OCI-LY3 (cell line): Measurements from ENCODE around the gene PAFAH1B2.

Experiments
- H2AFZ ChIP-seq: fragments of 200-600, 300-600 bp; shearing (Covaris generic); 2 replicates; pipeline ENCODE4 v1.6.0; 2014; ENCODE audit warnings: antibody characterized with exemption, low read depth, low read length
- H3K27ac ChIP-seq: fragments of 200-600, 300-600 bp; sonication (generic); 2 replicates; pipeline ENCODE4 v1.5.1; 2014; ENCODE audit warnings: mild to moderate bottlenecking, low read length, moderate library complexity, mixed read lengths
- H3K27me3 ChIP-seq: fragments of 200-600, 300-600 bp; sonication (generic); 2 replicates; pipeline ENCODE4 v1.6.1; 2014; ENCODE audit warnings: low read depth, low read length, mixed read lengths
- H3K36me3 ChIP-seq: fragments of 200-600, 300-600 bp; sonication (generic); replicated peaks from 2 replicates; pipeline ENCODE3; 2014; ENCODE audit warnings: low read depth, low read length, mixed read lengths
- H3K4me1 ChIP-seq: fragments of 300-600, 200-600 bp; sonication (generic); 2 replicates; pipeline ENCODE4 v1.6.1; 2014; ENCODE audit warnings: low read length, mixed read lengths
- H3K4me2 ChIP-seq: fragments of 200-600, 300-600 bp; sonication (generic); 2 replicates; pipeline ENCODE4 v1.6.1; 2014; ENCODE audit warnings: low read length, mixed read lengths
- H3K4me3 ChIP-seq: fragments of 300-600, 200-600 bp; sonication (generic); 2 replicates; pipeline ENCODE4 v1.5.1; 2014; ENCODE audit warnings: antibody characterized with exemption, mild to moderate bottlenecking, low read length, moderate library complexity
- H3K79me2 ChIP-seq: fragments of 300-600, 200-600 bp; shearing (Covaris generic); 2 replicates; pipeline ENCODE4 v1.6.1; 2014; ENCODE audit warnings: mild to moderate bottlenecking, low read length, mixed read lengths
- H3K9ac ChIP-seq: fragments of 300-600, 200-600 bp; shearing (Covaris generic); 2 replicates; pipeline ENCODE4 v1.6.0; 2014; ENCODE audit warnings: mild to moderate bottlenecking, low read length, moderate library complexity
- H3K9me3 ChIP-seq: fragments of 200-600, 300-600 bp; shearing (Covaris generic); 2 replicates; pipeline ENCODE4 v1.6.1; 2014; ENCODE audit warnings: low read length, mixed read lengths; ENCODE audit not compliant: insufficient read depth
- H4K20me1 ChIP-seq: fragments of 200-600, 300-600 bp; sonication (generic); 2 replicates; pipeline ENCODE4 v1.6.1; 2016; ENCODE audit warnings: low read length, mixed read lengths; ENCODE audit not compliant: insufficient read depth
- CTCF ChIP-seq: fragments of 200-600, 300-600 bp; sonication (generic); IDR thresholded peaks from 2 replicates; pipeline ENCODE4 v1.5.1; 2014; ENCODE audit warnings: antibody characterized with exemption, low read length, low read depth
- EZH2phosphoT487 ChIP-seq: fragments of 200-600 bp; shearing (Covaris generic); IDR thresholded peaks from 2 replicates; pipeline ENCODE4 v1.6.1; 2018; ENCODE audit warnings: antibody characterized with exemption, mixed run types, low read depth

PAFAH1B2 gene

GRCh38 chr11:117175781-117176180, 31.7 kb downstream of the PAFAH1B2 start:
- no peaks in the 10 kb centered on the region for H3K9me3 ChIP-seq
- no peak overlapping the region for H3K27ac ChIP-seq
- no peaks in the 10 kb centered on the region for H4K20me1 ChIP-seq
- H3K4me2 ChIP-seq, result no peak overlapping the region
- no peak overlapping the region for H3K9ac ChIP-seq
- peaks cover 10% of the 10 kb centered on the region; the same call in 1 of the 2 replicates for H3K79me2 ChIP-seq
- H2AFZ ChIP-seq, result no peak overlapping the region
- H3K4me3 ChIP-seq, result no peak overlapping the region
- H3K4me1 ChIP-seq, result peaks cover 17% of the 10 kb centered on the region
- H3K27me3 ChIP-seq, result no peaks in the 10 kb centered on the region
- TF ChIP-seq EZH2phosphoT487 (no peak), CTCF (no peak)
- H3K36me3 ChIP-seq, result peaks cover 12% of the 10 kb centered on the region

- peaks cover 8% of the 10 kb centered on the region for H3K36me3 ChIP-seq
- H3K9me3 ChIP-seq, result no peaks in the 10 kb centered on the region
- no peaks in the 10 kb centered on the region for H4K20me1 ChIP-seq
- H3K27me3 ChIP-seq, result no peaks in the 10 kb centered on the region
- no peak overlapping the region for H3K27ac ChIP-seq
- H2AFZ ChIP-seq, result no peak overlapping the region
- no peak overlapping the region for H3K4me3 ChIP-seq
- no peak for TF ChIP-seq CTCF
- no peak for TF ChIP-seq EZH2phosphoT487
- no peak overlapping the region for H3K4me2 ChIP-seq
- peaks cover 21% of the 10 kb centered on the region for H3K4me1 ChIP-seq
- H3K9ac ChIP-seq, result no peak overlapping the region
- peaks cover 10% of the 10 kb centered on the region; the same call in 1 of the 2 replicates for H3K79me2 ChIP-seq
Measured at GRCh38 chr11:117176186-117176585, 32.1 kb downstream of the PAFAH1B2 start.

- Histone ChIP-seq H3K79me2 (peaks cover 10% of the 10 kb centered on the region; the same call in 1 of the 2 replicates), H3K9ac (peak overlapping the region; percentile 43), H3K4me3 (peak overlapping the region; percentile 93), H3K9me3 (no peaks in the 10 kb centered on the region), H3K36me3 (peaks cover 3% of the 10 kb centered on the region), H3K4me2 (peak overlapping the region; percentile 81), H4K20me1 (no peaks in the 10 kb centered on the region), H3K4me1 (peaks cover 25% of the 10 kb centered on the region), H3K27ac (peak overlapping the region; percentile 8; the same call in 1 of the 2 replicates), H2AFZ (0 out of 2 replicates have a peak overlapping the region, but pooled peaks have one; percentile 27), H3K27me3 (no peaks in the 10 kb centered on the region)
- no peak for TF ChIP-seq EZH2phosphoT487
- no peak for TF ChIP-seq CTCF
Measured at GRCh38 chr11:117177534-117178209, 33.6 kb downstream of the PAFAH1B2 start.

GRCh38 chr11:117178210-117179034, 34.3 kb downstream of the PAFAH1B2 start, which contains the start of gene SIDT2:
TSS of gene SIDT2 (plus strand) at chr11:117178743. CDS start at chr11:117179264, 521 bp downstream.
- H3K27me3 ChIP-seq, result no peaks in the 10 kb centered on the region
- peak within 1 kb of the TSS; percentile 85 for H3K4me2 ChIP-seq
- H2AFZ ChIP-seq, result peak within 1 kb of the TSS; percentile 27; the same call in 1 of the 2 replicates
- H3K79me2 ChIP-seq, result peaks cover 10% of the 10 kb centered on the region; the same call in 1 of the 2 replicates
- H3K36me3 ChIP-seq, result peaks cover 3% of the 10 kb centered on the region
- peaks cover 25% of the 10 kb centered on the region for H3K4me1 ChIP-seq
- H3K9me3 ChIP-seq, result no peaks in the 10 kb centered on the region
- TF ChIP-seq EZH2phosphoT487 (no peak), CTCF (no peak)
- H3K4me3 ChIP-seq, result peak within 1 kb of the TSS; percentile 93
- peak within 1 kb of the TSS; percentile 82 for H3K9ac ChIP-seq
- H4K20me1 ChIP-seq, result no peaks in the 10 kb centered on the region
- peak within 1 kb of the TSS; percentile 27 for H3K27ac ChIP-seq
